GM19455 (cell line): Measurements from ENCODE around the gene EXOSC1.
A peak's percentile ranks its signal among the peaks of the same experiment; 100 is the strongest.
"Not testable (repeated sequence)": the region's sequence is repeated elsewhere in the genome, so short reads cannot be mapped to it uniquely, and the experiment has no call there.

Experiments
- ATAC-seq: cut with Tn5 transposase; IDR thresholded peaks from one replicate; pipeline ENCODE4 v1.9.1; 2021; ENCODE audit not compliant: unreplicated experiment

EXOSC1 gene

DNA sequence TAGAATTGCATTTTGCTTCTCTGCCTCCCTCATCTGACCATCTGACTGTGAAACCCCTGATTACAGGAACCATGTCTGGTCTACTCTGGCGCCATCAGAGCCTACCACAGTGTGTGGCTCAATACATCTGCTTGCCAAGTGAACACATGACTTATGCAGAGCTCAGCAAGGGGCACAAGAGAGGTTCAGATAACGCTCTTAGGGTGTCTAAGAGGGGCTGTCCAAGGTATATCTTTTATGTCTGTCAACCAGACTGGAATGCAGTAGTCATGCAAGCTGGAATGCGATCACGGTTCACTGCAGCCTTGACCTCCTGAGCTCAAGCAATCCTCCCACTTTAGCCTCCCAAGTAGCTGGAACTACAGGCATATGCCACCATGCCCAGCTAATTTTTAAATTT, 34.4 kb downstream of the EXOSC1 start:
- no peak for ATAC-seq

DNA sequence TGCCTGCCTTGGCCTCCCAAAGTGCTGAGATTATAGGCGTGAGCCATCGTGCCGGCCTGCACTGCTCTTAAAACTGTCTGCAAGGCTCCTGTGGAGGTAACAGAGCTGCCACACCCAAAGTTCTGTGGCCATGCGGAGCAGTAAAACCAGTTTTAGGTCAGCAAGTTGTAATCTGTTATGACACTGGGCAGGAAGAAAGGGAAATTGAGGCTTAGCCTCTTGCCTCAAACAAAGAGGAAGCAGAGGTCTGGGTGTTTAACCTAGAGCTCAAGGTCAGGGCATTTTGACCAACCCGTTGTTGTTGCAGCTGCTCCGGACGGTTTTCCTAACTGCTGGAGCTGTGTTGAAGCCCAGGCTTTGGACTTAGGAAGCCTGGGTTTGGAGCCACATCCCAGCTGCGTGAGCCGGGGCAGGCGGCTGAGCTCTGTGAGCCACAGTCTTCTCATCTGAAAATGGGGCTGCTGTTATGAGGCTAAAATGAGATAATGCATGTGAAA, 37.3 kb downstream of the EXOSC1 start:
- ATAC-seq, result no peak

DNA sequence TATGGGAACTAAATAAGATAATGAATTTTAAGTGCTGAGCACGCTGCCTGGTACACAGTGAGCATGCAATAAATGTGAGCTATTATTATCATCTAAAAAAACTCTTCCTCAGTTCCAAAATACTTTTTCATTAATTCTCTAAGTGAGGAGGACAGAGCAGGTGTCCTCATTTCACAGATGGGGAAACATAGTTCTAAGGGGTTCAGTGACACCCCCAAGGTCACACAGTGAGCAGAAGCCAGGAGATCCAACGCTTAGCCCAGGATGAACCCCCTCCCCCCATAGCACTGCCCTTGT, 37.9 kb downstream of the EXOSC1 start:
- ATAC-seq, result no peak

DNA sequence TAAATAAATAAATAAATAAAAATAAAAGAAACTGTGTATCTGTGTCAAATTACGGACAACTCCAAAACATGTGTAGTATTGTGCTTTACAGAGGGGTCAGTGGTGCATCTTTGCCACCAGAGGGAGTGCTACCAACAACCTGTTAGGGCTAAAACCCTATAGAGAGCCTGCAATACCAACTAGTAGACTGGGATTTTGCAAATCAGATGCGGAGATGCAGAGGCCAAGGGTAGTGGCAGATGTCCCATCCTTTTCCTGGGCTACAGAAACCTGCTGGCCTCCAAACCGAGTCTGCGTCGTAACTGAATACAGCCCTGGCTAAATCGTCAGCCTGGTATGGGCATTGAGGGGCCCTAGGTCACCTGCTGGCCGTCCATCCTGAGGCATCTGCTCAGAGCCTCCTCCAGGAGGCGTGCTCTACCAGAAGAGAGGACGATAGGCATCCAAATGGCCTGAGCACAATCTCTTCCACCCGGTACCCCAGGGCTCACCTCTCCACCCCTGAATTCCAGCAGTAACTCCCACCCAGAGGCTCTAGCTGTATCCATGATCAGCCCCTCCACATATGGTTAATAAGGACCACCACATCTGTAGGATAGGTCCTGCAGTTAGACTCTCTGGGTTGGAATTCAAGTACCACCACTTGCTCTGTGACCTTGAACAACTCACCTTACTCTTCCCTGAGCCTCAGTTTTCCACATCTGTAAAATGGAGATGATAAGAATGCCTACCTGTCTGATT, 38.4 kb downstream of the EXOSC1 start:
- peak; percentile 84 for ATAC-seq

DNA sequence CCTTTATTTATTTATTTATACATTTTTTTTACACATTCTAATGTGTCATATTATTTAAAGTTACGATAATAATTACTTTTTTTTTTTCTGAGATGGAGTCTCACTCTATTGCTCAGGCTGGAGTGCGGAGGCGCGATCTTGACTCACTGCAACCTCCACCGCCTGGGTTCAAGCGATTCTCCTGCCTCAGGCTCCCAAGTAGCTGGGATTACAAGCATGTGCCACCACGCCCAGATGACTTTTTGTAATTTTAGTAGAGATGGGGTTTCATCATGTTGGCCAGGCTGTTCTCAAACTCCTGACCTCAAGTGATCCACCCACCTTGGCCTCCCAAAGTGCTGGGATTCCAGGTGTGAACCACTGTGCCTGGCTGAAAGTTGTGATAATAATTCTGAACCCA, 39.3 kb downstream of the EXOSC1 start:
- ATAC-seq, result not testable (repeated sequence)

DNA sequence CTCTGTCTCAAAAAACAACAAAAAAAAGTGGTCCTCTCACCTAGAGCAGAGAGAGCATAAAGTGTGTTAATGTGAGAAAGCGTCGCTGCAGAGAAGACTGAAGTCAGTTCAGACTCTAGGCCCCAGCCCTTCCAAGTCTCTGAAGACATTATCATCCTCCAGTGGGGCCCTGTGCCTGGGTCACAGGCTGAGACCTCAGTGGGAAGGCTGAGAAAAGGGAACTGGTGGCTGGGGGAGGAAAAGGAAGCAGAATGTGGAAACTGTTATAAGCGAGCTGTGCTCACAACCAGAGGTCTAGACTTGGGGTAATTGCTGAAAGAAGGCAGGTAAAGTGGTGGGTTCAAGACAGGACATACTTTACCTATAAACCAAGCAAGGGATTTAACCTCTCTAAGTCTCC, 39.7 kb downstream of the EXOSC1 start:
- no peak for ATAC-seq

DNA sequence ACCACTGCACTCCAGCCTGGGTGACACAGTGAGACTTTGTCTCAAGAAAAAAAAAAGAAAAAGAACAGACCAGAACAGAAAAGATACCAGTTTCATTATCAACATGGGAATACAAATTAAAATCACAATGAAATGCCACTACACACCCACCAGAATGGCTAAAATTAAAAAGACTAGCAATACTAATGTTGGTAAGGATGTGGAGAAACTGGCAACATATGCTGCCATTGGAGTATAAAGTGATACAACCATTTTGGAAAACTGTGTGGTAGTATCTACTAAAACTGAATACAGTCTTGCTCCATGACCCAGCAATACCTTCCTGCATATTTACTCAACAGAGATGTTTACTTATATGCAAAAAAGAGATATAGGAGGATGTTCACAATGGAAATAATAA, 41.8 kb downstream of the EXOSC1 start:
- no peak for ATAC-seq

DNA sequence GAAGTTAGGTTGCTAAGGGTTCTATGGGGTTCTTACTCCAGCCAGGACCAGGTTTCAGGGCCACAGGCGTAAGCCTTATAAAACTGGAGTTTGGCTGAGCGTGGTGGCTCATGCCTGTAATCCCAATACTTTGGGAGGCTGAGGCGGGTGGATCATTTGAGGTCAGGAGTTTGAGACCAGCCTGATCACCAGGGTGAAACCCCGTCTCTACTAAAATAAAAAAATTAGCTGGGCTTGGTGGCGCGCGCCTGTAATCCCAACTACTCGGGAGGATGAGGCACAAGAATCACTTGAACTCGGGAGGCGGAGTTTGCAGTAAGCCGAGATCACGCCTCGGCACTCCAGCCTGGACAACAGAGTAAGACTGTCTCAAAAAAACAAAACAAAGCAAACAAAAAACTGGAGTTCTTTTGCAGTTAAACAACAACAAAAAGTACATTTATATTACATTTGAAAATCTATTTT, 44.3 kb downstream of the EXOSC1 start:
- ATAC-seq, result no peak

DNA sequence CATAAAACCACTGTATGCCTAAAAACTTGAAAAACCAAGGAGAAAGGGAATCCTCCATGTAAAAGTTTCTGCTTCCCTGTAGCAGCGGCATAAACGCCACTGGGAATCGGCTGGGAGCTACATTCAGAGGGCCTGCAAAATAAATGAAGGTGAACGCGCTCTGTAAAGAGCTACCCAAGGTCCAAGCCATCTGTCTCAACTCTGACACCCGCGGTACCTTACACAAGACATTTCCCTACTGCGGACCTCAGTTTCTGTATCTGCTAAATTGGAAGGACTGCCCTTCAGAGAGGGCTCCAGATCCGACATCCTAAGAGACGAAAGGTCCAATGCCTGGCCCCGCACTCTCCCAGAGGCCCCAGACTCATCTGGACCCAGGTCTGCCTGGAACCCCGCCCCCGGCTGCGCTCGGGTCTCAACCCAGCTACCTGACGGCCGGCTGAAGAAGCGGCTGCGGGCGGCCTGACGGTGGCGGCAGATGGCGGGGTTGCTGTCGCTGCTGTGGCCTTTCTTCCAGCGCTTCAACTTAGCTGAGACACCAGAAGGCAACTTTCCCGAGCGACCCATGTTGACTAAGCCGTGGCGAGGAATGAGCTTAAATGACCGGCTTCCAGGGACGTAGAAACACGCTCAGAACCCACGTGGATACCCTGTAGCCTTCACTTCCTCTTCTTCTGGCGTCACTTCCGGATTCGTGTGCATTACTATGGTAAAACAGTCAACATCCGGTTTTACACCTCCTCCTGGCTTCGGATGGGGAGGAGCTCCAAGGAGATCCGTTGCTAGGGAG, 44.9 kb downstream of the EXOSC1 start, which contains the start of gene RRP12:
Gene RRP12, minus strand, starts transcription at position 676 of the 790 bp plus-strand sequence. Its CDS starts 109 bp downstream, at position 567.
- ATAC-seq, result peak; percentile 95

DNA sequence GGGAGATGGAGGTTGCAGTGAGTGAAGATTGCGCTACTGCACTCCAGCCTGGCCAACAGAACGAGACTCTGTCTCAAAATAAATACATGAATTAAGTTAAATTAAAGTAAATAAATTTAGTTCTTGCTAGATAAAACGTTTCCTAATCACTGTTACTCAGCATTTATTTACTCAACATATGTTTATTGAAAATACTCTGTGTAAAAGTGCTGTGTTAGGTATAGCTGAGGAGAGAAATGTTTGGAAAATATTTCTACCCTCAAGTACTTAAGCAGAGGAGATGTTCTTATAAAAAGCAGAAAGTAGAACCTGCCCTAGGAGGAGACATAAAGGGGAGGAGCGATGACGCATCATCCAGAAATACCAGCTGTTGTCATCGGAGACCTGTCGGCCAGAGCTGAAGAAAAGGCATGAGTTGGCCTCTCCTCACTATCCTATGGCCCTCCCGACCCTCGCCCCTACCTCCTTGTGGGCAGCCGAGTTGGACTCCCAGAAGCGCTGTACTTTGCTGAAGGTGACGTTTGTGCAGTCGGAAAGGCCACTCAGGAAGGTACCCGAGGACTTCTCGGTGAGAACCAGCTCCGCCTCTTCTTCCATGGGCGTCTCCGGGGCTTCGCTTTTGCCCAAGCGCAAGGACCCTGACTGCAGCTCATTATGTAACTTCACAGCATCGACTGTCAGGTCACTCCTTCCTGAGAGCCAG, 45.8 kb downstream of the EXOSC1 start:
- no peak for ATAC-seq

DNA sequence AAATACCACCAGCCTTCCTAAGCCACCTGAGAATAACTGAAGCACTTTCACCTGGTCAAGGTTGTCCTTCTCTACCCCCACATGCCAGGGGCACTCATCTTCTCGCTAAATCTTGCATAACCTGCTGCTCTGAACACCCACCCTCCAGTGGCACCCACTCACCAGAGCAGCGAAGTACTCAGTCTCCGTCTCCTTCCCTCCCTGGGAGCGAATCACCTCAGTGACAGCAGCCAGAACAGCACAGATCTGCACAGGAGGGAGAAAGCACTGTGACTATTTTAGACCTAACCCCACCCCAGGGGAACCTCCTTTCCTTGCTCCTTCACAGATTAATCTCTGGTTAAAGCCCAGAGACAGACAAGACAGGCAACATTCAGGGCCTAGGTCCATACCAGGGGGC, 49.8 kb downstream of the EXOSC1 start:
- ATAC-seq, result no peak

DNA sequence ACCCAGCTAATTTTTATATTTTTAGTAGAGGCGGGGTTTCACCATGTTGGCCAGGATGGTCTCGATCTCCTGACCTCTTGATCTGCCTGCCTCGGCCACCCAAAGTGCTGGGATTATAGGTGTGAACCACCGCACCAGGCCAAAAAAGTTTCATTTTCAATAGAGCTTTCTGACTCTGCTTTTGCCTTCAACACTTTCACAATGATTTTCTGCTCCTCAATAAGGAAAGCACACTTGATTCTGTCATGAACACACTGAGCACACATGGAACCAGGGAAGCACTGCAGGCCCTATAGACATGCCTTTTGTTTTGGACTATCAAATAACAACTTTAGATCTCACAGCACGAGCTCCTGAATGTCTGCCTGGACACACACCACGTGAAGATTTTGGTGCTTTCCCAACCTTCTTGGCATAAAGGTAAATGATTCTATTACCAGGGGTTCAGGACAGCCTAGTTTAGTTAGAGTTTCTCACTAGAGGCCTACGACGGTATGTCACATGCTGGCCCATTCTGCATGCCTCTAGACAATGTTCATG, 52.7 kb downstream of the EXOSC1 start:
- ATAC-seq, result no peak

DNA sequence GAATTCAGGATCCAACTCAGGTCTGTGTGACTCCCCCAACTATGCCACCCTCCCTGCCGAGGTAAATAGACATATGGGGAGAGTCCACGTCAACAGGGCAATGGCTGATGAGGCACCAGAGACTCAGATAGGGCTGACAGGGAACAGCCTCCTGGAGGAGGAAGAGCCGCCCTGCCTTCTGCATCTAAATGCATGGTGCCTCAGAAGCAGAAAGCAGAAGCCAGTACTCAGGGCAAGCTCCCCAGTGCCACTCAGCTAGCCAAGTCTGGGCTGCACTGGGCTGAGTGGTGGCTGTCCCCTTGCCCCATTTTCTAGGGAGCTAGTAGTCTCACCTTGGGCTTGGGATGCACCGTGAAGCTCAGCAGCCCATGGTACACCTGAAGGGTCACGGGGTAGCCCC, 55.7 kb downstream of the EXOSC1 start:
- no peak for ATAC-seq

DNA sequence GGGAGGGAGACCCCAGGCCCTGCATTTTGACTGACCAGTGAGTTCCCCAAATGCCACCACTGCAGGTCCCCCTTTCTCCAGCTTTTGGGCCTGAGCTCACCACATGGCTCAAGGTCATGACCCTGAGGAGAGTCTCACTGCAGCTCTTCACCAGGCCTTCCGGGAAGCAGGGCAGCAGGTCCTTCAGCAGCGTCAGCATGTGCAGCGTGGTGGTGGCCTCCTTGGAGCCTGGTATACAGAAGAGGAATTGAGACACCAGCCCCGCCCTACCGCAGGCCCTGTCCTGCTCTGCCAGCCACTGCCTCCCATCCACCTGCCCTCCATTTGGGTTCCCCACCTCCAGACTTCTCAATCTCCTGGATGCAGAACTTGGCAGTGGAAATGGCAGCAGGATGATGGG, 57.7 kb downstream of the EXOSC1 start:
- no peak for ATAC-seq
